ENCODE measurements around the gene GVQW3. TPM values are rescaled to one million over a fixed set of nuclear protein-coding genes. Genes with fewer than 3 reads are reported as not detected.

Gene GVQW3
- total RNA-seq, 1 experiment from 2014 or later, result 4.7 TPM

DNA sequence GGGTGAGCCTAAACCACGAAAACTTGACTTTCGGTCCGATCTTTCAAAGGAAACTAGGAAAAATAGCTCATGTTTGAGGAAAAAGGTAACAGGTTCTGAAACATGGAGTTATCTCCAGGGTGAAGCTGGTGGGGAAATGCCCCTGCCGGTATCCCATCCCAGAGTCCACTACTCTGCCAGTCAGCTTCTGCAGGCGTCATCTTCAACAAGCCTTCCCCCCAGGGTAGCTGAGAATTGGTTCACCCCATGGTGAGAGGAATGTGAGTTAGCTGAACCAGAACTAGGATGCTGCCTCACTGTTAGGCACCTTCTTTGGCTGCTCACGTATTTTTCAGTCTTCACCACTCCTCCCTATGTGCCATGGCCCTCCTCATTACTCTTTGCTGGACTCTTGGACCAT, 1.1 kb downstream of the GVQW3 start:
- CTCF ChIA-PET, result no interaction called here
- Histone ChIP-seq H3K4me3 (replicated peaks in 1 of 2; ENCODE audit: low read depth in 1 of 2, low read length in 2 of 2) (peak overlapping the region in 1 of 2 experiments; percentile 95; a peak in 2 of 4 replicates), H3K9me3 (ENCODE audit: control insufficient read depth in 1 of 2, insufficient read depth in 1 of 2, low read depth in 1 of 2, low read length in 2 of 2) (no peaks in the 10 kb centered on the region), H3K9ac (ENCODE audit: low read length) (peak overlapping the region; percentile 84; the same call in 1 of the 2 replicates), H3K4me1 (ENCODE audit: control insufficient read depth in 1 of 2, insufficient read depth in 2 of 2, low read length in 2 of 2) (peaks cover 6 to 20% of the 10 kb centered on the region in 2 experiments), H2AFZ (ENCODE audit: low read depth, low read length, poor library complexity, severe bottlenecking) (no peak overlapping the region), H3K79me2 (ENCODE audit: insufficient read depth, low read length) (peaks cover 34% of the 10 kb centered on the region), H3K4me2 (ENCODE audit: low read length) (peak overlapping the region; percentile 94), H3K27me3 (ENCODE audit: insufficient read depth, low read length) (no peaks in the 10 kb centered on the region), H3K36me3 (ENCODE audit: control insufficient read depth in 1 of 2, insufficient read depth in 2 of 2, low read length in 2 of 2) (no peaks in the 10 kb centered on the region; a peak in 1 of 4 replicates), H3K27ac (ENCODE audit: low read depth, low read length) (no peak overlapping the region), H4K20me1 (ENCODE audit: insufficient read depth) (no peaks in the 10 kb centered on the region), H3K9me2 (ENCODE audit: insufficient read depth) (no peaks in the 10 kb centered on the region)
- POLR2A ChIA-PET, result no interaction called here
- TF ChIP-seq FOSL1 (IDR thresholded peaks at IDR 0.05; ENCODE audit: low read depth) (no peak), CBX3 (IDR thresholded peaks at IDR 0.05; ENCODE audit: low read depth) (no peak), EZH2 (IDR thresholded peaks at IDR 0.05) (no peak), EGR1 (IDR thresholded peaks at IDR 0.05; ENCODE audit: low read depth) (no peak), POLR2AphosphoS5 (IDR thresholded peaks at IDR 0.05; ENCODE audit: low read depth, low read length) (no peak), TCF7L2 (IDR thresholded peaks at IDR 0.05; ENCODE audit: borderline replicate concordance, extremely low read depth, insufficient read depth, insufficient read length) (no peak), ELF1 (IDR thresholded peaks at IDR 0.05; ENCODE audit: borderline replicate concordance, low read depth) (no peak), RAD21 (IDR thresholded peaks at IDR 0.05; ENCODE audit: low read depth) (no peak), POLR2A (IDR thresholded peaks at IDR 0.05; ENCODE audit: borderline replicate concordance, extremely low read depth, insufficient read depth, insufficient read length) (no peak), SIN3A (IDR thresholded peaks at IDR 0.05; ENCODE audit: low read depth) (no peak), SP1 (IDR thresholded peaks at IDR 0.05; ENCODE audit: low read depth) (no peak), ZFX (IDR thresholded peaks at IDR 0.05) (no peak), CEBPB (IDR thresholded peaks at IDR 0.05; ENCODE audit: low read depth) (no peak)
- TF ChIP-seq, protein P1, sequence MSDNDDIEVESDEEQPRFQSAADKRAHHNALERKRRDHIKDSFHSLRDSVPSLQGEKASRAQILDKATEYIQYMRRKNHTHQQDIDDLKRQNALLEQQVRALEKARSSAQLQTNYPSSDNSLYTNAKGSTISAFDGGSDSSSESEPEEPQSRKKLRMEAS (IDR thresholded peaks at IDR 0.05), result no peak
- TF ChIP-seq, protein P2, sequence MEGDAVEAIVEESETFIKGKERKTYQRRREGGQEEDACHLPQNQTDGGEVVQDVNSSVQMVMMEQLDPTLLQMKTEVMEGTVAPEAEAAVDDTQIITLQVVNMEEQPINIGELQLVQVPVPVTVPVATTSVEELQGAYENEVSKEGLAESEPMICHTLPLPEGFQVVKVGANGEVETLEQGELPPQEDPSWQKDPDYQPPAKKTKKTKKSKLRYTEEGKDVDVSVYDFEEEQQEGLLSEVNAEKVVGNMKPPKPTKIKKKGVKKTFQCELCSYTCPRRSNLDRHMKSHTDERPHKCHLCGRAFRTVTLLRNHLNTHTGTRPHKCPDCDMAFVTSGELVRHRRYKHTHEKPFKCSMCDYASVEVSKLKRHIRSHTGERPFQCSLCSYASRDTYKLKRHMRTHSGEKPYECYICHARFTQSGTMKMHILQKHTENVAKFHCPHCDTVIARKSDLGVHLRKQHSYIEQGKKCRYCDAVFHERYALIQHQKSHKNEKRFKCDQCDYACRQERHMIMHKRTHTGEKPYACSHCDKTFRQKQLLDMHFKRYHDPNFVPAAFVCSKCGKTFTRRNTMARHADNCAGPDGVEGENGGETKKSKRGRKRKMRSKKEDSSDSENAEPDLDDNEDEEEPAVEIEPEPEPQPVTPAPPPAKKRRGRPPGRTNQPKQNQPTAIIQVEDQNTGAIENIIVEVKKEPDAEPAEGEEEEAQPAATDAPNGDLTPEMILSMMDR (IDR thresholded peaks at IDR 0.05 in 2 of 3, conservative IDR thresholded peaks at IDR 0.05 in 1 of 3; ENCODE audit: borderline replicate concordance in 1 of 3, insufficient read depth in 1 of 3, low read depth in 2 of 3, low read length in 2 of 3), result no peak
- TF ChIP-seq, protein P3, sequence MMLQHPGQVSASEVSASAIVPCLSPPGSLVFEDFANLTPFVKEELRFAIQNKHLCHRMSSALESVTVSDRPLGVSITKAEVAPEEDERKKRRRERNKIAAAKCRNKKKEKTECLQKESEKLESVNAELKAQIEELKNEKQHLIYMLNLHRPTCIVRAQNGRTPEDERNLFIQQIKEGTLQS (IDR thresholded peaks at IDR 0.05), result no peak
- TF ChIP-seq, protein P4, sequence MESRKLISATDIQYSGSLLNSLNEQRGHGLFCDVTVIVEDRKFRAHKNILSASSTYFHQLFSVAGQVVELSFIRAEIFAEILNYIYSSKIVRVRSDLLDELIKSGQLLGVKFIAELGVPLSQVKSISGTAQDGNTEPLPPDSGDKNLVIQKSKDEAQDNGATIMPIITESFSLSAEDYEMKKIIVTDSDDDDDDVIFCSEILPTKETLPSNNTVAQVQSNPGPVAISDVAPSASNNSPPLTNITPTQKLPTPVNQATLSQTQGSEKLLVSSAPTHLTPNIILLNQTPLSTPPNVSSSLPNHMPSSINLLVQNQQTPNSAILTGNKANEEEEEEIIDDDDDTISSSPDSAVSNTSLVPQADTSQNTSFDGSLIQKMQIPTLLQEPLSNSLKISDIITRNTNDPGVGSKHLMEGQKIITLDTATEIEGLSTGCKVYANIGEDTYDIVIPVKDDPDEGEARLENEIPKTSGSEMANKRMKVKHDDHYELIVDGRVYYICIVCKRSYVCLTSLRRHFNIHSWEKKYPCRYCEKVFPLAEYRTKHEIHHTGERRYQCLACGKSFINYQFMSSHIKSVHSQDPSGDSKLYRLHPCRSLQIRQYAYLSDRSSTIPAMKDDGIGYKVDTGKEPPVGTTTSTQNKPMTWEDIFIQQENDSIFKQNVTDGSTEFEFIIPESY (IDR thresholded peaks at IDR 0.05; ENCODE audit: extremely low read depth, insufficient replicate concordance, low read length), result no peak
- no TSS peak for BruUV-seq (replicated peaks)
- DNase-seq (ENCODE audit: low read depth, low spot score), result no peak
- intact Hi-C loops (cut with micrococcal nuclease), result loop anchor here (5.0 kb wide), 1 partner anchor 60 kb away; no protein-coding TSS in a partner anchor
- no peak for ATAC-seq
- RAD21 ChIA-PET (ENCODE audit: low non-redundant PET in 1 of 2, low total read pairs in 2 of 2, uncharacterized antibody in 2 of 2, unreplicated experiment in 2 of 2), result no interaction called here

Measured in HCT116 (cell line).